H1 (cell line): Measurements from ENCODE around the gene CLCNKB. TPM values are rescaled to one million over a fixed set of nuclear protein-coding genes. Genes with fewer than 3 reads are reported as not detected.

ENCODE experiments used
- CTCF ChIA-PET: fragments of 300-600 bp; sonication (Branson Sonifier 250); formaldehyde crosslinking; loops from one replicate; lab custom pipeline; 2021; ENCODE audit not compliant: partially characterized antibody; lab: Charles Lee
- POLR2A ChIA-PET: fragments of 300-600 bp; sonication (Branson Sonifier 250); formaldehyde crosslinking; loops from one replicate; lab custom pipeline; 2021; ENCODE audit warnings: inconsistent platforms; ENCODE audit not compliant: partially characterized antibody; lab: Charles Lee
- DNase-seq, 2 experiments: peaks; one replicate each; pipeline versions ENCODE4 v3.0.0 to v3.0.0-alpha.2; 2010 to 2022; ENCODE audit warnings: low spot score in 2 of 2, low read depth in 1 of 2, mixed read lengths in 1 of 2
- FAIRE-seq: peaks from 2 replicates; lab custom pipeline; 2011; peaks lifted over from hg19 to GRCh38; lab: Jason Lieb, UNC
- H2AFZ ChIP-seq: 2 replicates; pipeline ENCODE4 v1.8.1; 2012; ENCODE audit warnings: low read length, inconsistent platforms
- H2AK5ac ChIP-seq: 2 replicates; pipeline ENCODE4 v1.6.1; 2013; ENCODE audit warnings: low read depth, low read length
- H2BK120ac ChIP-seq: replicated peaks from 2 replicates; pipeline ENCODE3; 2013; ENCODE audit warnings: low read depth, low read length, inconsistent platforms
- H2BK12ac ChIP-seq: 2 replicates; pipeline ENCODE4 v1.6.1; 2013; ENCODE audit warnings: low read depth, low read length
- H2BK15ac ChIP-seq: 2 replicates; pipeline ENCODE4 v1.6.1; 2013; ENCODE audit warnings: low read length
- H2BK20ac ChIP-seq: 2 replicates; pipeline ENCODE4 v1.6.1; 2013; ENCODE audit warnings: low read length
- H2BK5ac ChIP-seq: 2 replicates; pipeline ENCODE4 v1.6.1; 2013; ENCODE audit warnings: low read depth, low read length
- H3K14ac ChIP-seq: 2 replicates; pipeline ENCODE4 v1.6.1; 2013; ENCODE audit warnings: inconsistent platforms; ENCODE audit not compliant: insufficient read length
- H3K18ac ChIP-seq: 2 replicates; pipeline ENCODE4 v1.6.1; 2013; ENCODE audit warnings: low read length; ENCODE audit errors: extremely low read depth
- H3K23ac ChIP-seq: 2 replicates; pipeline ENCODE4 v1.6.1; 2013; ENCODE audit warnings: inconsistent platforms; ENCODE audit not compliant: insufficient read length
- H3K23me2 ChIP-seq: 2 replicates; pipeline ENCODE4 v1.6.1; 2013; ENCODE audit warnings: low read depth, low read length
- H3K27ac ChIP-seq: 2 replicates; pipeline ENCODE4 v1.6.1; 2011; ENCODE audit warnings: low read depth, low read length, inconsistent platforms
- H3K27me3 ChIP-seq, 4 experiments: replicated peaks in 1 of 4; 1 replicate in 1 of 4; 2 replicates in 3 of 4; pipeline versions ENCODE4 v1.6.1 to v1.8.1; 2011 to 2013; ENCODE audit warnings: low read length in 3 of 4, mild to moderate bottlenecking in 3 of 4, inconsistent platforms in 2 of 4, mixed read lengths in 2 of 4, moderate library complexity in 1 of 4; ENCODE audit not compliant: control insufficient read depth in 3 of 4, insufficient read depth in 3 of 4; ENCODE audit errors: extremely low read depth in 1 of 4
- H3K36me3 ChIP-seq, 4 experiments: 2 replicates each; pipeline versions ENCODE4 v1.6.1 to v1.8.1; 2011 to 2013; ENCODE audit warnings: mild to moderate bottlenecking in 4 of 4, low read length in 3 of 4, moderate library complexity in 2 of 4, control low read depth in 1 of 4, inconsistent platforms in 1 of 4; ENCODE audit not compliant: insufficient read depth in 4 of 4, control insufficient read depth in 2 of 4
- H3K4ac ChIP-seq: replicated peaks from 2 replicates; pipeline ENCODE3; 2013; ENCODE audit warnings: low read length, low read depth, mixed read lengths, inconsistent platforms; ENCODE audit not compliant: insufficient read length
- H3K4me1 ChIP-seq, 4 experiments: replicated peaks in 1 of 4; 1 replicate in 1 of 4; 2 replicates in 3 of 4; pipeline versions ENCODE4 v1.6.1 to v1.8.1; 2011 to 2013; ENCODE audit warnings: low read length in 3 of 4, inconsistent platforms in 2 of 4, mixed read lengths in 1 of 4; ENCODE audit not compliant: insufficient read depth in 4 of 4, control insufficient read depth in 3 of 4
- H3K4me2 ChIP-seq, 2 experiments: 2 replicates each; pipeline versions ENCODE4 v1.6.1 to v1.8.1; 2011 to 2013; ENCODE audit warnings: low read depth in 2 of 2, low read length in 2 of 2, control low read depth in 1 of 2, inconsistent platforms in 1 of 2, mild to moderate bottlenecking in 1 of 2; ENCODE audit not compliant: insufficient read depth in 1 of 2
- H3K4me3 ChIP-seq, 4 experiments: fragments of 200-600, 300-600 bp in 1 of 4; sonication (generic), shearing (Covaris generic), sonication (Bioruptor Twin) in 1 of 4; 2 replicates each; pipeline versions ENCODE4 v1.5.1 to v1.8.1; 2011 to 2016; ENCODE audit warnings: low read length in 4 of 4, low read depth in 3 of 4, control low read depth in 2 of 4, inconsistent platforms in 2 of 4, mild to moderate bottlenecking in 2 of 4, mixed read lengths in 1 of 4, moderate library complexity in 1 of 4; ENCODE audit not compliant: insufficient read depth in 2 of 4; ENCODE audit errors: extremely low read depth in 1 of 4
- H3K56ac ChIP-seq: replicated peaks from 2 replicates; pipeline ENCODE3; 2013; ENCODE audit warnings: low read depth, mild to moderate bottlenecking, mixed read lengths, low read length, inconsistent platforms; ENCODE audit not compliant: insufficient read length
- H3K79me1 ChIP-seq: 2 replicates; pipeline ENCODE4 v1.6.1; 2013; ENCODE audit warnings: low read depth, low read length, control low read depth
- H3K79me2 ChIP-seq, 2 experiments: 2 replicates each; pipeline versions ENCODE4 v1.6.1 to v1.8.1; 2012 to 2013; ENCODE audit warnings: low read length in 2 of 2, mild to moderate bottlenecking in 2 of 2, inconsistent platforms in 1 of 2; ENCODE audit not compliant: insufficient read depth in 2 of 2, control insufficient read depth in 1 of 2
- H3K9ac ChIP-seq, 4 experiments: replicated peaks in 1 of 4; 1 replicate in 1 of 4; 2 replicates in 3 of 4; pipeline versions ENCODE4 v1.6.1 to v1.8.1; 2011 to 2013; ENCODE audit warnings: low read depth in 3 of 4, low read length in 3 of 4, control low read depth in 2 of 4, mild to moderate bottlenecking in 2 of 4, moderate library complexity in 2 of 4, inconsistent platforms in 1 of 4; ENCODE audit errors: extremely low read depth in 1 of 4
- H3K9me3 ChIP-seq, 2 experiments: 2 replicates each; pipeline versions ENCODE4 v1.6.1 to v1.8.1; 2012 to 2013; ENCODE audit warnings: mild to moderate bottlenecking in 2 of 2, moderate library complexity in 2 of 2, control low read depth in 1 of 2, inconsistent platforms in 1 of 2, low read depth in 1 of 2, low read length in 1 of 2, mixed read lengths in 1 of 2; ENCODE audit not compliant: insufficient read depth in 2 of 2
- H4K20me1 ChIP-seq, 2 experiments: replicated peaks in 1 of 2; 2 replicates each; pipeline versions ENCODE3 to v1.8.1; 2011 to 2013; ENCODE audit warnings: inconsistent platforms in 2 of 2, low read length in 2 of 2, mild to moderate bottlenecking in 1 of 2; ENCODE audit not compliant: insufficient read depth in 2 of 2, control insufficient read depth in 1 of 2
- H4K5ac ChIP-seq: 2 replicates; pipeline ENCODE4 v1.6.1; 2013; ENCODE audit warnings: low read length, low read depth, mixed read lengths, inconsistent platforms; ENCODE audit not compliant: insufficient read length
- H4K8ac ChIP-seq: 2 replicates; pipeline ENCODE4 v1.8.0; 2013; ENCODE audit warnings: mild to moderate bottlenecking, moderate library complexity, low read length, inconsistent platforms; ENCODE audit not compliant: insufficient read depth; ENCODE audit errors: extremely low read depth
- H4K91ac ChIP-seq: replicated peaks from 2 replicates; pipeline ENCODE3; 2013; ENCODE audit warnings: low read length, mixed read lengths, inconsistent platforms; ENCODE audit not compliant: insufficient read length
- POLR2AphosphoS5 ChIP-seq: IDR thresholded peaks from 2 replicates; pipeline ENCODE4 v1.6.1; 2011; ENCODE audit warnings: low read depth, low read length
- WGBS, 2 experiments: shearing (Covaris generic) in 1 of 2; methylation state at CpG; one replicate each; pipeline versions ENCODE4 v1.1.6 to v1.1.7; 2013 to 2015; ENCODE audit warnings: low lambda C conversion rate in 2 of 2, mixed read lengths in 2 of 2, inconsistent platforms in 1 of 2, low coverage in 1 of 2, missing lambda C conversion rate in 1 of 2; ENCODE audit not compliant: insufficient replicate concordance in 2 of 2, insufficient coverage in 1 of 2, insufficient read length in 1 of 2; ENCODE audit errors: extremely low coverage in 1 of 2, missing lambda C conversion rate in 1 of 2; 5-methylcytosine and 5-hydroxymethylcytosine counted together
- polyA plus RNA-seq, 7 experiments: library from polyadenylated mRNA; depleted of rRNA in 3 of 7; stranded (reverse) in 5 of 7; unstranded in 2 of 7; fragments of >200 nt in 5 of 7; fragments of 200-250 nt in 2 of 7; gene quantifications; 1 replicate in 5 of 7; 2 replicates in 1 of 7; 4 replicates in 1 of 7; pipeline versions ENCODE4 v1.2.1 to v1.2.3, GENCODE V29; 2011 to 2013; ENCODE audit warnings: missing spikeins in 2 of 7, mixed read lengths in 2 of 7
- total RNA-seq: library from RNA; stranded (reverse); fragmentation: NEBNext Ultra II Directional; extraction: Animal tissue kit (Norgen Biotek cat#: 25700); gene quantifications from 2 replicates; pipeline ENCODE4 v1.2.1, GENCODE V29; 2021

CLCNKB gene
- total and polyA plus RNA-seq, 2 of the 8 experiments (the other 6 are each of a cell fraction or from before 2014, with no cell fraction given), result 1.2 to 3.5 TPM

- POLR2A ChIA-PET, result interaction anchor here (0.7 to 0.9 kb wide), 2 partner anchors 10 to 11 kb away, joined by 3 to 4 read pairs; no protein-coding TSS in a partner anchor
- peaks cover 4% of the 10 kb centered on the region for H3K23me2 ChIP-seq
- CTCF ChIA-PET, result interaction anchor here (0.5 to 5.6 kb wide), 11 partner anchors 9 to 147 kb away, joined by 3 to 41 read pairs (median 5); partner anchors contain the start of gene FAM131C
- peaks cover 0 to 22% (median 5%) of the 10 kb centered on the region in 4 experiments; a peak in 6 of 7 replicates for H3K4me1 ChIP-seq
- no peak overlapping the region for H3K4ac ChIP-seq
- no peaks in the 10 kb centered on the region for H3K36me3 ChIP-seq
- no peaks in the 10 kb centered on the region for H3K9me3 ChIP-seq
- no peak overlapping the region for H2BK20ac ChIP-seq
- no peak for DNase-seq
- no peak overlapping the region for H3K14ac ChIP-seq
- H2BK12ac ChIP-seq, result no peak overlapping the region
- no peak overlapping the region for H3K18ac ChIP-seq
- H3K79me2 ChIP-seq, result no peaks in the 10 kb centered on the region
- no peak for FAIRE-seq
- H4K5ac ChIP-seq, result no peak overlapping the region
- no peak overlapping the region for H3K9ac ChIP-seq
- no peak for TF ChIP-seq POLR2AphosphoS5
- no peak overlapping the region for H2BK5ac ChIP-seq
- no peak overlapping the region for H2BK120ac ChIP-seq
- H2BK15ac ChIP-seq, result no peak overlapping the region
- no peak overlapping the region for H3K23ac ChIP-seq
- no peak overlapping the region for H3K56ac ChIP-seq
- H3K4me2 ChIP-seq, result no peak overlapping the region
- WGBS, 2 experiments, result 77% methylated on average over 7 of the region's 7 CpGs; no CpG with 5 or more reads in 1 of the 2 experiments
- H3K79me1 ChIP-seq, result no peaks in the 10 kb centered on the region
- no peak overlapping the region for H3K4me3 ChIP-seq
- H3K27ac ChIP-seq, result no peak overlapping the region
- H3K27me3 ChIP-seq, result peaks cover 0 to 6% (median 0%) of the 10 kb centered on the region in 4 experiments; a peak in 1 of 7 replicates
- no peak overlapping the region for H2AK5ac ChIP-seq
- H4K8ac ChIP-seq, result no peak overlapping the region
- H4K91ac ChIP-seq, result no peak overlapping the region
- no peak overlapping the region for H2AFZ ChIP-seq
- H4K20me1 ChIP-seq, result no peaks in the 10 kb centered on the region
These were observed 3.3 kb downstream of the CLCNKB start for GRCh38 chr1:16046842-16047241.
